Lower leg skin (tissue), 3 donors: ENCODE data around the gene CCSER1.

Source experiments
- POLR2A ChIP-seq, 2 donors: fragments of 450-650 bp; IDR thresholded peaks; one replicate each; pipeline ENCODE4 v1.6.1; 2016 to 2017; ENCODE audit warnings: antibody characterized with exemption in 2 of 2, mild to moderate bottlenecking in 1 of 2, moderate library complexity in 1 of 2
- TF ChIP-seq, protein P1 (sequence below), 3 donors: fragments of 450-650 bp; IDR thresholded peaks; one replicate each; pipeline ENCODE4 v1.5.1; 2016; ENCODE audit warnings: antibody characterized with exemption in 3 of 3, mild to moderate bottlenecking in 3 of 3, moderate library complexity in 2 of 3

DNA sequence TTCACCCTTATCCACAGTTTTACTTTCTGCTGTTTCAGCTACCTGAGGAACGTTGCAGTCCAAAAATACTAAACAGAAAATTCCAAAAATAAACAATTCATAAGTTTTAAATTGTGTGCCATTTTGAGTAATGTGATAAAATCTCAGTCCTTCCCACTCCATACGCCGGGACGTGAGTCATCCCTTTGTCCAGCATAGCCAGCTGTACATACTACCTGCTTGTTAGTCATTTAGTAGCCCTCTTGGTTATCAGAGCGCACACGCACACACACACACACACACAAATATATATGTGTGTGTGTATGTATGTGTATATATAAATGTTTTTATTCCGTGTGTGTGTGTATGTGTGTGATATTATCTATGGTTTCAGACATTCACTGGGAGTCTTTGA, 4.8 kb upstream of the CCSER1 start:
- TF ChIP-seq, protein P1, sequence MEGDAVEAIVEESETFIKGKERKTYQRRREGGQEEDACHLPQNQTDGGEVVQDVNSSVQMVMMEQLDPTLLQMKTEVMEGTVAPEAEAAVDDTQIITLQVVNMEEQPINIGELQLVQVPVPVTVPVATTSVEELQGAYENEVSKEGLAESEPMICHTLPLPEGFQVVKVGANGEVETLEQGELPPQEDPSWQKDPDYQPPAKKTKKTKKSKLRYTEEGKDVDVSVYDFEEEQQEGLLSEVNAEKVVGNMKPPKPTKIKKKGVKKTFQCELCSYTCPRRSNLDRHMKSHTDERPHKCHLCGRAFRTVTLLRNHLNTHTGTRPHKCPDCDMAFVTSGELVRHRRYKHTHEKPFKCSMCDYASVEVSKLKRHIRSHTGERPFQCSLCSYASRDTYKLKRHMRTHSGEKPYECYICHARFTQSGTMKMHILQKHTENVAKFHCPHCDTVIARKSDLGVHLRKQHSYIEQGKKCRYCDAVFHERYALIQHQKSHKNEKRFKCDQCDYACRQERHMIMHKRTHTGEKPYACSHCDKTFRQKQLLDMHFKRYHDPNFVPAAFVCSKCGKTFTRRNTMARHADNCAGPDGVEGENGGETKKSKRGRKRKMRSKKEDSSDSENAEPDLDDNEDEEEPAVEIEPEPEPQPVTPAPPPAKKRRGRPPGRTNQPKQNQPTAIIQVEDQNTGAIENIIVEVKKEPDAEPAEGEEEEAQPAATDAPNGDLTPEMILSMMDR (IDR thresholded peaks at IDR 0.05) = no peak
- no peak for TF ChIP-seq POLR2A (IDR thresholded peaks at IDR 0.05)
